Measurements from ENCODE around the gene TRERF1.

DNA sequence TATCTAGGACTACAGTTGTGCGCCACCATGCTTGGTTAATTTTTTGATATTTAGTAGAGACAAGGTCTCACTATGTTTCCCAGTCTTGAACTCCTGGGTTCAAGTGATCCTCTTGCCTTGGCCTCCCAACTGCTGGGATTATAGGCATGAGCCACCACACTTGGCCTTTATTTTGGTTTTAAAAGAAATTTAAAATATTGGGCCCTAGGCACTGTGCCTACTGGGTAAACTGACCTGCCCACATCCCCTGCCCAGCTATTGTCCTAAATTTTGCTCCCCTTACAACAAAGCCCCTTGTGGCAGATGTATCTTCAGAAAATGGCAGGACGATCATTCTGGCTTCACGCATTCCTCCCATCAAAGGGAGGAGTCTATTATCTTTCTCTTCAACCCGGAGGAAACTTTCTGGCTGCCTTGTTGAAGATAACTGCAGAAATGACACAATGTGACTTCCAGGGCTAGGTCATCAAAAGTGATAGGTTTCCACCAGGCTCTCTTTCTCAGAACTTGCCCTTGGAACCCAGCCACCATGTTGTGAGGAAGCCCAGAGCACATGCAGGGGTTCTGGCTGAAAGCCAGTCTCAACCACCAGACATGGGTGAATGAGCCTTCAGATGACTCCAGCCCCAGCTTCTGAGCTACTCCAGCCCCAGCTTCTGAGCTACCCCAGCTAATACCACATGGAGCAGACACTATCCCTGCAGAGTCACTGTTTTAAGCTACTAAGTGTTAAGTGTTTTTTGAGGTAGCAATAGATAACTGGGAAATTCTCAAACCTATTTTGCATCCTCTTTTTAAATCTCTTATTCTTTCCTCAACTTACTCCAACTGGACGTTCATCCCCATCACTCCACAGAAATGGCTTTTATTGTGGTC, 252.4 kb downstream of the TRERF1 start:
- TF ChIP-seq, protein P1, sequence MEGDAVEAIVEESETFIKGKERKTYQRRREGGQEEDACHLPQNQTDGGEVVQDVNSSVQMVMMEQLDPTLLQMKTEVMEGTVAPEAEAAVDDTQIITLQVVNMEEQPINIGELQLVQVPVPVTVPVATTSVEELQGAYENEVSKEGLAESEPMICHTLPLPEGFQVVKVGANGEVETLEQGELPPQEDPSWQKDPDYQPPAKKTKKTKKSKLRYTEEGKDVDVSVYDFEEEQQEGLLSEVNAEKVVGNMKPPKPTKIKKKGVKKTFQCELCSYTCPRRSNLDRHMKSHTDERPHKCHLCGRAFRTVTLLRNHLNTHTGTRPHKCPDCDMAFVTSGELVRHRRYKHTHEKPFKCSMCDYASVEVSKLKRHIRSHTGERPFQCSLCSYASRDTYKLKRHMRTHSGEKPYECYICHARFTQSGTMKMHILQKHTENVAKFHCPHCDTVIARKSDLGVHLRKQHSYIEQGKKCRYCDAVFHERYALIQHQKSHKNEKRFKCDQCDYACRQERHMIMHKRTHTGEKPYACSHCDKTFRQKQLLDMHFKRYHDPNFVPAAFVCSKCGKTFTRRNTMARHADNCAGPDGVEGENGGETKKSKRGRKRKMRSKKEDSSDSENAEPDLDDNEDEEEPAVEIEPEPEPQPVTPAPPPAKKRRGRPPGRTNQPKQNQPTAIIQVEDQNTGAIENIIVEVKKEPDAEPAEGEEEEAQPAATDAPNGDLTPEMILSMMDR (IDR thresholded peaks at IDR 0.05; ENCODE audit: low read length): no peak
- TF ChIP-seq EZH2phosphoT487 (IDR thresholded peaks at IDR 0.05; ENCODE audit: low read length): no peak

All from MM.1S (cell line).